Panc1 (cell line): Measurements from ENCODE around the gene PSMA5. TPM values are rescaled to one million over a fixed set of nuclear protein-coding genes. Genes with fewer than 3 reads are reported as not detected.
A peak's percentile ranks its signal among the peaks of the same experiment; 100 is the strongest.

ENCODE experiments used
- ATAC-seq: fragments of 200-7000 bp; cut with Tn5 transposase; 2 replicates; pipeline ENCODE4 v1.9.1; 2020; ENCODE audit warnings: mild to moderate bottlenecking, moderate library complexity
- BruUV-seq: library from RNA; stranded (reverse); fragments of 400-500 nt; replicated peaks from 2 replicates; lab custom pipeline; 2021; lab: Mats Ljungman, UMichigan
- CTCF ChIA-PET: fragments of 300-600 bp; sonication (Branson Sonifier 250); formaldehyde crosslinking; loops from one replicate; lab custom pipeline; 2022; ENCODE audit warnings: antibody characterized with exemption; lab: Charles Lee
- POLR2A ChIA-PET: fragments of 300-600 bp; sonication (Branson Sonifier 250); formaldehyde crosslinking; loops from one replicate; lab custom pipeline; 2022; ENCODE audit warnings: antibody characterized with exemption; lab: Charles Lee
- DNase-seq: peaks from one replicate; pipeline ENCODE4 v3.0.0-alpha.2; 2010; ENCODE audit warnings: low read depth, low spot score
- H3K27ac ChIP-seq: 2 replicates; pipeline ENCODE4 v1.5.1; 2011; ENCODE audit warnings: mild to moderate bottlenecking, low read length, inconsistent platforms
- H3K27me3 ChIP-seq: fragments of 200-500 bp; sonication (Bioruptor generic); 2 replicates; pipeline ENCODE4 v1.6.0; 2014; ENCODE audit warnings: low read length, inconsistent platforms; ENCODE audit not compliant: control insufficient read depth, insufficient read depth
- H3K36me3 ChIP-seq: fragments of 200-500 bp; sonication (Bioruptor generic); 2 replicates; pipeline ENCODE4 v1.5.1; 2014; ENCODE audit warnings: inconsistent platforms, mild to moderate bottlenecking, low read length, moderate library complexity; ENCODE audit not compliant: control insufficient read depth, insufficient read depth
- H3K4me1 ChIP-seq: 2 replicates; pipeline ENCODE4 v1.5.1; 2011; ENCODE audit warnings: inconsistent platforms, mild to moderate bottlenecking, low read length, moderate library complexity; ENCODE audit not compliant: control insufficient read depth, insufficient read depth
- H3K4me3 ChIP-seq, 2 experiments: 2 replicates each; pipeline ENCODE4 v1.5.1; 2011 to 2012; ENCODE audit warnings: low read depth in 2 of 2, low read length in 2 of 2, mild to moderate bottlenecking in 2 of 2, inconsistent platforms in 1 of 2, moderate library complexity in 1 of 2
- H3K9me3 ChIP-seq: fragments of 200-500 bp; sonication (Bioruptor generic); 2 replicates; pipeline ENCODE4 v1.5.1; 2014; ENCODE audit warnings: low read depth, mild to moderate bottlenecking, inconsistent platforms, low read length, moderate library complexity; ENCODE audit not compliant: control insufficient read depth, insufficient read depth
- POLR2AphosphoS5 ChIP-seq: IDR thresholded peaks from 2 replicates; pipeline ENCODE4 v1.6.1; 2012; ENCODE audit warnings: mild to moderate bottlenecking, low read depth, low read length, moderate library complexity
- SIN3A ChIP-seq: IDR thresholded peaks from 2 replicates; pipeline ENCODE4 v1.6.1; 2012; ENCODE audit warnings: low read depth, mild to moderate bottlenecking, low read length, moderate library complexity, borderline replicate concordance; ENCODE audit not compliant: insufficient read depth
- TCF7L2 ChIP-seq: IDR thresholded peaks from 2 replicates; pipeline ENCODE4 v1.6.1; 2011; ENCODE audit warnings: mild to moderate bottlenecking, low read depth, low read length, inconsistent platforms
- in situ Hi-C: cut with HindIII; loops from 2 replicates; pipeline ENCODE4 v1.10.0; 2016; ENCODE audit warnings: low sequenced_read_pairs, low pct_unique_long_range_greater_than_20kb
- intact Hi-C: fragments of 100-400 bp; cut with micrococcal nuclease; formaldehyde crosslinking; loops from one replicate; pipeline ENCODE4 v1.10.0; 2022; ENCODE audit not compliant: unreplicated experiment
- total RNA-seq: library from RNA; stranded (reverse); gene quantifications from one replicate; pipeline ENCODE4 v1.2.1, GENCODE V29; 2021; ENCODE audit not compliant: unreplicated experiment
- TF ChIP-seq, protein P1 (sequence below): fragments of 450-650 bp; IDR thresholded peaks from 2 replicates; pipeline ENCODE4 v1.5.1; 2017; ENCODE audit warnings: mild to moderate bottlenecking
- TF ChIP-seq, protein P2 (sequence below), 2 experiments: IDR thresholded peaks; 2 replicates each; pipeline ENCODE4 v1.6.1; 2011 to 2012; ENCODE audit warnings: low read depth in 2 of 2, control low read depth in 1 of 2, low read length in 1 of 2, mild to moderate bottlenecking in 1 of 2, moderate library complexity in 1 of 2; ENCODE audit not compliant: insufficient read depth in 1 of 2

PSMA5 gene
- total RNA-seq, 1 experiment from 2014 or later: 118 TPM

DNA sequence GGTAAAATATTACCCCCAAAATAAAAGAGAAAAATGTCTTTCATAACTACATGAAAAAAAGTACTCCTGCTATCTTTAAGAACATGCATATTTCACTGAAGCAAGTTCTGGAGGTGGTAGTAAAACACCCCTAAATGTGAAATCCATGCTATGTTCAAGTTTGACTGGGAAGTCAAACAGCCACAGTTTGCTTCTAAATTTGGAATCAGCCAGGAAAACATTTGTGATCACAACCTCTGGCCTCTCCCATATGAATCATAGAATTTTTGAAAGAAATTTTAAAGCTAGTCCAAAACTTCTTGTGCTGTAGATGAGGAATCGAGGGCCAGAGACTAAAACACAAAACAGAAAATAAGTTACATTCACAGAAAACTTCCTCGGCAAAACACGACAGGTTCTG, 35.1 kb downstream of the PSMA5 start:
- Histone ChIP-seq H3K4me1 (peaks cover 8% of the 10 kb centered on the region), H3K9me3 (no peaks in the 10 kb centered on the region), H3K36me3 (no peaks in the 10 kb centered on the region), H3K4me3 (no peak overlapping the region), H3K27ac (0 out of 2 replicates have a peak overlapping the region, but pooled peaks have one; percentile 7), H3K27me3 (no peaks in the 10 kb centered on the region)
- TF ChIP-seq TCF7L2: no peak
- TF ChIP-seq, protein P1, sequence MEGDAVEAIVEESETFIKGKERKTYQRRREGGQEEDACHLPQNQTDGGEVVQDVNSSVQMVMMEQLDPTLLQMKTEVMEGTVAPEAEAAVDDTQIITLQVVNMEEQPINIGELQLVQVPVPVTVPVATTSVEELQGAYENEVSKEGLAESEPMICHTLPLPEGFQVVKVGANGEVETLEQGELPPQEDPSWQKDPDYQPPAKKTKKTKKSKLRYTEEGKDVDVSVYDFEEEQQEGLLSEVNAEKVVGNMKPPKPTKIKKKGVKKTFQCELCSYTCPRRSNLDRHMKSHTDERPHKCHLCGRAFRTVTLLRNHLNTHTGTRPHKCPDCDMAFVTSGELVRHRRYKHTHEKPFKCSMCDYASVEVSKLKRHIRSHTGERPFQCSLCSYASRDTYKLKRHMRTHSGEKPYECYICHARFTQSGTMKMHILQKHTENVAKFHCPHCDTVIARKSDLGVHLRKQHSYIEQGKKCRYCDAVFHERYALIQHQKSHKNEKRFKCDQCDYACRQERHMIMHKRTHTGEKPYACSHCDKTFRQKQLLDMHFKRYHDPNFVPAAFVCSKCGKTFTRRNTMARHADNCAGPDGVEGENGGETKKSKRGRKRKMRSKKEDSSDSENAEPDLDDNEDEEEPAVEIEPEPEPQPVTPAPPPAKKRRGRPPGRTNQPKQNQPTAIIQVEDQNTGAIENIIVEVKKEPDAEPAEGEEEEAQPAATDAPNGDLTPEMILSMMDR: no peak
- TF ChIP-seq SIN3A: no peak
- TF ChIP-seq, protein P2, sequence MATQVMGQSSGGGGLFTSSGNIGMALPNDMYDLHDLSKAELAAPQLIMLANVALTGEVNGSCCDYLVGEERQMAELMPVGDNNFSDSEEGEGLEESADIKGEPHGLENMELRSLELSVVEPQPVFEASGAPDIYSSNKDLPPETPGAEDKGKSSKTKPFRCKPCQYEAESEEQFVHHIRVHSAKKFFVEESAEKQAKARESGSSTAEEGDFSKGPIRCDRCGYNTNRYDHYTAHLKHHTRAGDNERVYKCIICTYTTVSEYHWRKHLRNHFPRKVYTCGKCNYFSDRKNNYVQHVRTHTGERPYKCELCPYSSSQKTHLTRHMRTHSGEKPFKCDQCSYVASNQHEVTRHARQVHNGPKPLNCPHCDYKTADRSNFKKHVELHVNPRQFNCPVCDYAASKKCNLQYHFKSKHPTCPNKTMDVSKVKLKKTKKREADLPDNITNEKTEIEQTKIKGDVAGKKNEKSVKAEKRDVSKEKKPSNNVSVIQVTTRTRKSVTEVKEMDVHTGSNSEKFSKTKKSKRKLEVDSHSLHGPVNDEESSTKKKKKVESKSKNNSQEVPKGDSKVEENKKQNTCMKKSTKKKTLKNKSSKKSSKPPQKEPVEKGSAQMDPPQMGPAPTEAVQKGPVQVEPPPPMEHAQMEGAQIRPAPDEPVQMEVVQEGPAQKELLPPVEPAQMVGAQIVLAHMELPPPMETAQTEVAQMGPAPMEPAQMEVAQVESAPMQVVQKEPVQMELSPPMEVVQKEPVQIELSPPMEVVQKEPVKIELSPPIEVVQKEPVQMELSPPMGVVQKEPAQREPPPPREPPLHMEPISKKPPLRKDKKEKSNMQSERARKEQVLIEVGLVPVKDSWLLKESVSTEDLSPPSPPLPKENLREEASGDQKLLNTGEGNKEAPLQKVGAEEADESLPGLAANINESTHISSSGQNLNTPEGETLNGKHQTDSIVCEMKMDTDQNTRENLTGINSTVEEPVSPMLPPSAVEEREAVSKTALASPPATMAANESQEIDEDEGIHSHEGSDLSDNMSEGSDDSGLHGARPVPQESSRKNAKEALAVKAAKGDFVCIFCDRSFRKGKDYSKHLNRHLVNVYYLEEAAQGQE (IDR thresholded peaks at IDR 0.05; ENCODE audit: insufficient read depth in 1 of 2, low read depth in 2 of 2, low read length in 1 of 2): no peak
- no peak for TF ChIP-seq POLR2AphosphoS5
- ATAC-seq (no peak), DNase-seq (no peak)
- in situ Hi-C loops: no loop called here
- intact Hi-C loops: no loop called here
- POLR2A ChIA-PET: no interaction called here
- no TSS peak for BruUV-seq
- CTCF ChIA-PET: interaction anchor here (0.6 kb wide), 1 partner anchor 16 kb away, joined by 5 read pairs; no protein-coding TSS in a partner anchor

DNA sequence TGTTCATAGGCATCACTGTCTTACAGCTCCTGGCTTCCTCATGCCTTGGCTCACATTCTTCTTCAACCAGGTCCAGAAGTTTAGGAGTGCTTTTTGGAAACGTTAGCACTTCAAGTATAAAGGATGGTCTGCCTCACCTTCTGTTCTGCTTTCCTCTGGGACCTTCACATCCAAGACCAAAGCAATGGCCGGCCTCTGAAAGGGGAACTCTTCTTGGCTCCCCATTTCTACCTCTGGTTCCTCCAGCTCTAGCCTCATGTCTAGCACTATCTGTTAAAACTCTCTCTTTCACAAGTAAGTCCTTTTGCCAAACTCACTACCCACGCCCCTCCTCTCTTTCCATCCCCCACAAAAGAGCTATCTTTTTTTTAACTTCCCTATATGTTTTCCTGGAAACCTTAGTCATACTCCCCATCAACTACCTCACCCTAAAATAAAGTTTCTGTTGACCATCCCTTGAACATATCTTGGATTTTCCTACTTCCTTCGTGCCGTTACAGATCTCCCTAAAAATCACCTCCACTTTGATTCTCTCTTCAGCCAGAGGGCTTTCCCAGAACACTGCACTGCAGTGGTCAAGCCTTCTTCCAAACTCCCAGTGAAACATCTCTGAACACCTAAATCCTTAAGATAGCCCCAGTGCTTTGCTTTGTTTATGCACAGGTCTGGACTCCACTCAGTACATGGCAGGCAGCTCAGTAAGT, 36.5 kb downstream of the PSMA5 start:
- DNase-seq: no peak
- Histone ChIP-seq H3K9me3 (no peaks in the 10 kb centered on the region), H3K27ac (no peak overlapping the region), H3K27me3 (no peaks in the 10 kb centered on the region), H3K4me1 (peaks cover 7% of the 10 kb centered on the region), H3K4me3 (no peak overlapping the region), H3K36me3 (no peaks in the 10 kb centered on the region)
- POLR2A ChIA-PET: no interaction called here
- no TSS peak for BruUV-seq
- TF ChIP-seq, protein P1: no peak
- TF ChIP-seq, protein P2 (IDR thresholded peaks at IDR 0.05; ENCODE audit: insufficient read depth in 1 of 2, low read depth in 2 of 2, low read length in 1 of 2): no peak
- TF ChIP-seq SIN3A (no peak), TCF7L2 (no peak), POLR2AphosphoS5 (no peak)
- intact Hi-C loops (no loop called here), in situ Hi-C loops (no loop called here)
- CTCF ChIA-PET: no interaction called here
- no peak for ATAC-seq
